Measurements from ENCODE around the gene B3GNT7.

DNA sequence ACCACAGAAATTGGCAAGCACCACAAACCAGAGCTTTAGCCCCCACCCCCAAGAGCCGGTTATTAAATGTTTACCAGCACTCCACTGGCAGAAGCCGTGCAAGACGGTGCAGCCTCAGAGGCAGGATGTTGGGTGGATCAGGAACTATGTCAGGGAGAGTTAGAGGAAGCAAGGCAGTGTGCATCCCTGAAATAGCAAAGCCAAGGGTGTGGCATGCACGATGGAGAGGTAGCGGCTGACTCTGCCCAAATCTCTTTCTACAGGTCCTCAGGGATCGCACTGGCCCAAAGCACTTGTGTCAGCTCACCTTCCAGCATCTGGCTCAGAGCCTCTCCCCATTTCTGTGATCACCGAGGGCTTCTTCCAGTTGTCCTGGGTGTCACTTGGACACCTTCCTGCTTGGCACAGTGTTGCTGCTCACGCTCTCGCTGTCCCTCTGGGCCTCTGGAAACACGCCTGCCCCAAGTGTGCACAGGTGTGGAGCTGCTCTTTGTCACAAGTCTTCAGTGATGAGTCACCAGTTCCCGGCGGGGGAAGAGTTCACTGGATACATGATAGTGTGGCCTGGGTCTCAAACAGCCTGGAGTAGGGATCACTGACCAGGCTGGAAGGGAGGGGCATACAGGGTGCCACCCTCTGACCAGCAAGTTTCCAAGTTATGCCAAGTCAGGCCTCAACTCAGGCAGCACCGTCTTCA is 17.3 kb upstream of the B3GNT7 start:
- TF ChIP-seq, protein P1, sequence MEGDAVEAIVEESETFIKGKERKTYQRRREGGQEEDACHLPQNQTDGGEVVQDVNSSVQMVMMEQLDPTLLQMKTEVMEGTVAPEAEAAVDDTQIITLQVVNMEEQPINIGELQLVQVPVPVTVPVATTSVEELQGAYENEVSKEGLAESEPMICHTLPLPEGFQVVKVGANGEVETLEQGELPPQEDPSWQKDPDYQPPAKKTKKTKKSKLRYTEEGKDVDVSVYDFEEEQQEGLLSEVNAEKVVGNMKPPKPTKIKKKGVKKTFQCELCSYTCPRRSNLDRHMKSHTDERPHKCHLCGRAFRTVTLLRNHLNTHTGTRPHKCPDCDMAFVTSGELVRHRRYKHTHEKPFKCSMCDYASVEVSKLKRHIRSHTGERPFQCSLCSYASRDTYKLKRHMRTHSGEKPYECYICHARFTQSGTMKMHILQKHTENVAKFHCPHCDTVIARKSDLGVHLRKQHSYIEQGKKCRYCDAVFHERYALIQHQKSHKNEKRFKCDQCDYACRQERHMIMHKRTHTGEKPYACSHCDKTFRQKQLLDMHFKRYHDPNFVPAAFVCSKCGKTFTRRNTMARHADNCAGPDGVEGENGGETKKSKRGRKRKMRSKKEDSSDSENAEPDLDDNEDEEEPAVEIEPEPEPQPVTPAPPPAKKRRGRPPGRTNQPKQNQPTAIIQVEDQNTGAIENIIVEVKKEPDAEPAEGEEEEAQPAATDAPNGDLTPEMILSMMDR (IDR thresholded peaks at IDR 0.05): no peak
- TF ChIP-seq ZFX (IDR thresholded peaks at IDR 0.05; ENCODE audit: borderline replicate concordance): no peak

Measured in 22Rv1 (cell line).